Measurements from ENCODE around the gene CDCP1. TPM values are rescaled to one million over a fixed set of nuclear protein-coding genes. Genes with fewer than 3 reads are reported as not detected.

Gene CDCP1
- polyA plus RNA-seq, 1 donor, result 25.5 TPM

DNA sequence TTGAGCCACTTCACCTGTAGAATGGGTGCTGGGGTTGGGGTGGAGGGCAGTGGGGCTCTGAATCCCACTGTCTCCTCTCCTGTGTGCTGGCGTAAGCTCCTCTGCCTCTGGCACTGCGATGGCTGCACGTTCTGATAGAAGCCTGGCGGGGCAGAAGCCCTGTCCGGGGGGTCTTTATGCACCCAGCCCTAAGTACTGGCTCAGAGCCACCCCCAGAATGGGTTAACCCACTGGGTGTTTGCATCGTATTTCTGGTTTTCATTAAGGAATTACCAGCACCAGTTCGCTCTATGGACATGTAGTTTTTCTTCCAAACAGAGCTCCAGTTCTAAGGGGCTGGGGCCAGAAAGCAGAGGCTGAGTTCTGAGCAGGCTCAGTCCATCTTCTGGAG is 37.7 kb upstream of the CDCP1 start:
- Histone ChIP-seq H3K4me3 (ENCODE audit: low read length) (no peak overlapping the region), H3K4me1 (ENCODE audit: control insufficient read depth, insufficient read depth, low read length) (peaks cover 13% of the 10 kb centered on the region), H3K27ac (ENCODE audit: low read length) (no peak overlapping the region), H3K9me3 (ENCODE audit: control insufficient read depth, low read depth, low read length) (no peaks in the 10 kb centered on the region), H3K27me3 (ENCODE audit: control insufficient read depth, insufficient read depth, low read length) (no peaks in the 10 kb centered on the region), H3K36me3 (ENCODE audit: control insufficient read depth, insufficient read depth, low read length) (no peaks in the 10 kb centered on the region)
- WGBS (ENCODE audit: insufficient coverage, low lambda C conversion rate), result no CpG with 5 or more reads among the region's 7 CpGs
- no peak for DNase-seq

DNA sequence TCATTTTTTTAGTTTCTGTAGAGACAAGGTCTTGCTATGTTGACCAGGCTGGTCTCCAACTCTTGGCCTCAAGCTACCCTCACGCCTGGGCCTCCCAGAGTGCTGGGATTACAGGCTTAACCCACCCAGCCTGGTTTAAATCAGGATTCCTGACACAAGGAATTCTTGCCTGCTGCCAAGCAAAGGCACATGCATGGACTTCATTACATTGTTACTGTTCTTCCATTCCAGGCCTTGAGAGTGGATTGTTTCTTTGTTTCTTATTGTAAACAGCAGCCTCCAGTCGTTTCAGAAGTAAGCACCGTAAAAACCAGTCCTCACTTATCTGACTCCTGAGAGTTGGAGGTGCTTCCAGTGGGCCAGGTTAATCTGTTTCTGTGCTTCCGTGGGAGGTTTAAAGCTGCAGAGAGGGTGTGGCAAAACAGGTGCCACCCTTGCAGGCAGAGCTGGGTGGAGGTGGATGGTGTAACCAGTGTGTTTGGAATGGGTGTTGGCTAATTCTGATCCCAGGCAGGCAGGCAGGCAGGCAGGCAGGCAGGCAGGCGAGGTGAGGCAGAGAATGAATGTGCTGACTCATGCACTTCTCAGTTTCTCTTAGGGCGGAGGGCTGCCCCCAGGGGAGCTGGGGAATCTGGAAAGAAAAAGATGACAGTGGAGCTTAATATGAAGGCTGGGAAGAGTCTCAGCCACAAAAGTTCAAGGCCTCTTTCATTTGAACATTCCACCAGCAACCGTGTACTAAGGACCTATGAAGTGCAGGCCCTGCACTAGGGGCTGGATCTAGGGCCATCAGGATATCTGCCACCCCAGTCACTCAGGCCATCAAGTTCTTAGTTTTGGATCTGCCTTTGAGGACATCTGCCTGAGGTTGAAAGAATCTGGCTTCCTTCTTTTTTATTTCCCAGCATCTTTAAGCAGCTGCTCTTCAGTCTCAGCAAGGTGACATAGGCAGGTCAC is 37.0 kb upstream of the CDCP1 start:
- H3K27ac ChIP-seq (ENCODE audit: low read length), result peak overlapping the region; percentile 40
- 27% methylated on average over 2 of the region's 7 CpGs for WGBS (ENCODE audit: insufficient coverage, low lambda C conversion rate)
- no peaks in the 10 kb centered on the region for H3K27me3 ChIP-seq (ENCODE audit: control insufficient read depth, insufficient read depth, low read length)
- H3K36me3 ChIP-seq (ENCODE audit: control insufficient read depth, insufficient read depth, low read length), result no peaks in the 10 kb centered on the region
- H3K4me3 ChIP-seq (ENCODE audit: low read length), result no peak overlapping the region
- H3K9me3 ChIP-seq (ENCODE audit: control insufficient read depth, low read depth, low read length), result no peaks in the 10 kb centered on the region
- DNase-seq, result peak; percentile 67 to 83
- H3K4me1 ChIP-seq (ENCODE audit: control insufficient read depth, insufficient read depth, low read length), result peaks cover 13% of the 10 kb centered on the region

GRCh38 chr3:45181496-45181895 is 35.3 kb upstream of the CDCP1 start:
- Histone ChIP-seq H3K4me1 (ENCODE audit: control insufficient read depth, insufficient read depth, low read length) (peaks cover 13% of the 10 kb centered on the region), H3K27me3 (ENCODE audit: control insufficient read depth, insufficient read depth, low read length) (peaks cover 3% of the 10 kb centered on the region), H3K4me3 (ENCODE audit: low read length) (no peak overlapping the region), H3K36me3 (ENCODE audit: control insufficient read depth, insufficient read depth, low read length) (no peaks in the 10 kb centered on the region), H3K9me3 (ENCODE audit: control insufficient read depth, low read depth, low read length) (no peaks in the 10 kb centered on the region), H3K27ac (ENCODE audit: low read length) (no peak overlapping the region)
- no CpG with 5 or more reads among the region's 5 CpGs for WGBS (ENCODE audit: insufficient coverage, low lambda C conversion rate)
- DNase-seq, result no peak

DNA sequence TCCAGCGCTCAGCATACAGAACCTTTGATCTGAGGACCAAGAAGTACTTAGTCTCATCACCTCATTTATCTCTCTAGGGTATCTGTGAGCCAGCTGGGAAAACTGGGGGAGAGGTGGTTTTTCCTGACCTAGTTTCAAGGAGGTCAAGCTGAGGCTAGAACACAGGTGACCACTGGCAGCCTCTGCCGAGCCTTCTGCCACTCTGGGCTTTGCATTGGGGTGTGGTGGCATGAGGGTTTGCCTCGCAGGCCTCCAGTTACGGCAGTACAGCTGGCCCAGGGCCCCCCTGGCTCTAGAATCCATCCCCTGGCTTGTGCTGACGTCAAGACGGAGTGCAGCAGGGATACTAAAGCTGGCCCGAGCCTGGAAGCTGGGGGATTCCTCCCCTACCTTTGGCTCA is 34.7 kb upstream of the CDCP1 start:
- Histone ChIP-seq H3K27ac (ENCODE audit: low read length) (no peak overlapping the region), H3K9me3 (ENCODE audit: control insufficient read depth, low read depth, low read length) (no peaks in the 10 kb centered on the region), H3K4me1 (ENCODE audit: control insufficient read depth, insufficient read depth, low read length) (peaks cover 13% of the 10 kb centered on the region), H3K4me3 (ENCODE audit: low read length) (no peak overlapping the region), H3K36me3 (ENCODE audit: control insufficient read depth, insufficient read depth, low read length) (no peaks in the 10 kb centered on the region), H3K27me3 (ENCODE audit: control insufficient read depth, insufficient read depth, low read length) (peaks cover 3% of the 10 kb centered on the region)
- no peak for DNase-seq
- no CpG with 5 or more reads among the region's 7 CpGs for WGBS (ENCODE audit: insufficient coverage, low lambda C conversion rate)

DNA sequence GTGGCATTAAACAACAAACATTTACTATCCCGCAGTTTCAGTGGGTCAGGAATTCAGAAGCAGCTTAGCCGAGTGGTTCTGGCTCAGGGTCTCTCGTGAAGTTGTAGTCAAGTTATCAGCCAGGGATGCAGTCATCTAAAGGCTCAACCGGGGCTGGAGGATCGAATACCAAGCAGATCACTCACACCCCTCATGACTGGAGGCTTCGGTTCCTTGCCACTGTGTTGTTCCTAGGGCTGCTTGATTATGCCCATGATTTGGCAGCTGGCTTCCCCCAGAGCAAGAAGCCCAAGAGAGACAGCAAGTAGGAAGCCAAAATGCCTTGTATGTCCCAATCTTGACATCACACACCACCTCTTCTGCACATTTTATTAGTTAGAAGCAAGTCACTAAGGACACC is 33.9 kb upstream of the CDCP1 start:
- DNase-seq, result no peak
- Histone ChIP-seq H3K27me3 (ENCODE audit: control insufficient read depth, insufficient read depth, low read length) (peaks cover 3% of the 10 kb centered on the region), H3K27ac (ENCODE audit: low read length) (no peak overlapping the region), H3K4me1 (ENCODE audit: control insufficient read depth, insufficient read depth, low read length) (peaks cover 13% of the 10 kb centered on the region), H3K4me3 (ENCODE audit: low read length) (no peak overlapping the region), H3K9me3 (ENCODE audit: control insufficient read depth, low read depth, low read length) (no peaks in the 10 kb centered on the region), H3K36me3 (ENCODE audit: control insufficient read depth, insufficient read depth, low read length) (no peaks in the 10 kb centered on the region)
- WGBS (ENCODE audit: insufficient coverage, low lambda C conversion rate), result no CpG with 5 or more reads among the region's 6 CpGs

DNA sequence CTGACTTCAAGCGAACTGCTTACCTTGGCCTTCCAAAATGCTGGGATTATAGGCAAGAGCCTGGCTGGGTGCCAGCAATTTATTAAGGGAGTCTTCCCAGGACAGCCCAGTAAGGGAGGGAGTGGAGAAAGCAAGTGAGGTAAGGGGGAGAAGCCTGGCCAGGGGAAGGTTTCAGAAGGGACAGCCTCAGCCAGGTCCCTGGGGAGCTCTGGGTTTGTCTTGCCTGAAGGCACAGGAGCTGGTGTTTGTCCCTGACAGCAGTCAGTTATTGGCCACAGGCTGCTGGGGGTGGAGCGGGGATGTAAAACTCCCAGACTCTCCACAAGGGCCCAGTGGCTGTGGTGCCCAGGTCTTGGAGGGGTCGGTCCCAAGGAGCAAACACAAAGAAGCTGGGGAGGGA is 33.0 kb upstream of the CDCP1 start:
- peaks cover 13% of the 10 kb centered on the region for H3K4me1 ChIP-seq (ENCODE audit: control insufficient read depth, insufficient read depth, low read length)

GRCh38 chr3:45178183-45179023 is 32.2 kb upstream of the CDCP1 start:
- Histone ChIP-seq H3K4me3 (ENCODE audit: low read length) (no peak overlapping the region), H3K9me3 (ENCODE audit: control insufficient read depth, low read depth, low read length) (no peaks in the 10 kb centered on the region), H3K4me1 (ENCODE audit: control insufficient read depth, insufficient read depth, low read length) (peaks cover 8% of the 10 kb centered on the region), H3K27ac (ENCODE audit: low read length) (no peak overlapping the region), H3K27me3 (ENCODE audit: control insufficient read depth, insufficient read depth, low read length) (peaks cover 3% of the 10 kb centered on the region), H3K36me3 (ENCODE audit: control insufficient read depth, insufficient read depth, low read length) (no peaks in the 10 kb centered on the region)
- no CpG with 5 or more reads among the region's 13 CpGs for WGBS (ENCODE audit: insufficient coverage, low lambda C conversion rate)
- no peak for DNase-seq

More for the DNA sequence above, 33.0 kb upstream of the CDCP1 start:
- Histone ChIP-seq H3K27ac (ENCODE audit: low read length) (no peak overlapping the region), H3K27me3 (ENCODE audit: control insufficient read depth, insufficient read depth, low read length) (peaks cover 3% of the 10 kb centered on the region), H3K4me3 (ENCODE audit: low read length) (no peak overlapping the region), H3K9me3 (ENCODE audit: control insufficient read depth, low read depth, low read length) (no peaks in the 10 kb centered on the region), H3K36me3 (ENCODE audit: control insufficient read depth, insufficient read depth, low read length) (no peaks in the 10 kb centered on the region)
- WGBS (ENCODE audit: insufficient coverage, low lambda C conversion rate), result no CpG with 5 or more reads among the region's 3 CpGs
- DNase-seq, result no peak

- Histone ChIP-seq H3K27ac (ENCODE audit: low read length) (no peak overlapping the region), H3K4me1 (ENCODE audit: control insufficient read depth, insufficient read depth, low read length) (no peaks in the 10 kb centered on the region), H3K4me3 (ENCODE audit: low read length) (no peak overlapping the region), H3K27me3 (ENCODE audit: control insufficient read depth, insufficient read depth, low read length) (peaks cover 3% of the 10 kb centered on the region), H3K36me3 (ENCODE audit: control insufficient read depth, insufficient read depth, low read length) (no peaks in the 10 kb centered on the region), H3K9me3 (ENCODE audit: control insufficient read depth, low read depth, low read length) (no peaks in the 10 kb centered on the region)
- no peak for DNase-seq
- WGBS (ENCODE audit: insufficient coverage, low lambda C conversion rate), result no CpG with 5 or more reads among the region's 4 CpGs
These were observed 30.7 kb upstream of the CDCP1 start for GRCh38 chr3:45176912-45177311.

- H3K4me1 ChIP-seq (ENCODE audit: control insufficient read depth, insufficient read depth, low read length), result peaks cover 4% of the 10 kb centered on the region
These were observed 28.1 kb upstream of the CDCP1 start for GRCh38 chr3:45174234-45174633.

GRCh38 chr3:45173776-45174175 is 27.6 kb upstream of the CDCP1 start:
- Histone ChIP-seq H3K36me3 (ENCODE audit: control insufficient read depth, insufficient read depth, low read length) (no peaks in the 10 kb centered on the region), H3K4me1 (ENCODE audit: control insufficient read depth, insufficient read depth, low read length) (peaks cover 7% of the 10 kb centered on the region), H3K27ac (ENCODE audit: low read length) (no peak overlapping the region), H3K27me3 (ENCODE audit: control insufficient read depth, insufficient read depth, low read length) (peaks cover 3% of the 10 kb centered on the region), H3K4me3 (ENCODE audit: low read length) (no peak overlapping the region), H3K9me3 (ENCODE audit: control insufficient read depth, low read depth, low read length) (no peaks in the 10 kb centered on the region)
- 100% methylated on average over 1 of the region's 1 CpG for WGBS (ENCODE audit: insufficient coverage, low lambda C conversion rate)
- DNase-seq, result no peak

More at GRCh38 chr3:45174234-45174633, 28.1 kb upstream of the CDCP1 start:
- Histone ChIP-seq H3K9me3 (ENCODE audit: control insufficient read depth, low read depth, low read length) (no peaks in the 10 kb centered on the region), H3K27ac (ENCODE audit: low read length) (no peak overlapping the region), H3K27me3 (ENCODE audit: control insufficient read depth, insufficient read depth, low read length) (peaks cover 3% of the 10 kb centered on the region), H3K36me3 (ENCODE audit: control insufficient read depth, insufficient read depth, low read length) (no peaks in the 10 kb centered on the region), H3K4me3 (ENCODE audit: low read length) (no peak overlapping the region)
- DNase-seq, result no peak
- whole genome bisulfite sequencing (ENCODE audit: insufficient coverage, low lambda C conversion rate), result no CpG with 5 or more reads among the region's 2 CpGs

Measured in large intestine (tissue), 3 donors.